ENCODE results near the gene CLEC19A. TPM values are rescaled to one million over a fixed set of nuclear protein-coding genes. Genes with fewer than 3 reads are reported as not detected.

CLEC19A gene
- 21.0 TPM for polyA plus RNA-seq (2013, experiment 1 of 2)
- 19.5 TPM for polyA plus RNA-seq (2013, experiment 2 of 2)

DNA sequence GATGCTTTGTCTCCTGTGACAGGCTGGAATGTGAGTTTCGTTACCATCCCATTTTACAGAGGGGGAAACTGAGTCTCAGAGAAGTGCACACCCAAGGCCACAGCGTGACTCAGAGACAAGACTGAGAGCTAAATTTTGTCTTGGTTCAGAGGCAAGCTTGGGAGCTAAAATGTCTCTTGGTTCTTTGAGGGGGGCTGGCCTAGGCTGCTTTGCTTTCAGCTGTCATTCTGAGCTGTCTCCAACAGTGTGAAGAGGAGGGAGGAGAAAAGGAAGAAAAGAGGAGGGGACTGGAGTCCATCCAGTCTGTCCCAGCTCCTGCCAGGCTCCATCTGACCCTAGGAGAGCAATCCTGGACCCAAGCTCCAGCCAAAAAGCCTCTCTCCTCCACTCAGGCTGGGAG lies at the start of gene CLEC19A:
CLEC19A (plus strand) TSS at position 301 of the 400 bp plus-strand sequence. CDS start 121 bp downstream, outside the sequence.
- peak within 1 kb of the TSS; percentile 30 for H3K4me2 ChIP-seq (ENCODE audit: insufficient read depth, low read length, poor library complexity, severe bottlenecking)
- no peak within 1 kb of the TSS for H3K9ac ChIP-seq (ENCODE audit: low read depth, low read length, poor library complexity)
- peak within 1 kb of the TSS; percentile 33 for H3K27ac ChIP-seq (replicated peaks; ENCODE audit: low read length)
- WGBS, 2 donors (ENCODE audit: extremely low coverage in 2 of 2, insufficient read length in 2 of 2, insufficient replicate concordance in 1 of 2): no CpG with 5 or more reads among the region's 2 CpGs
- peak within 1 kb of the TSS; percentile 73 for H2BK5ac ChIP-seq (ENCODE audit: low read length)
- no peaks in the 10 kb centered on the region for H3K79me1 ChIP-seq (ENCODE audit: low read depth, low read length)
- peak within 1 kb of the TSS; percentile 52 for H2BK15ac ChIP-seq (ENCODE audit: low read length)
- no peak within 1 kb of the TSS for H3K14ac ChIP-seq (ENCODE audit: low read length)
- peak within 1 kb of the TSS; percentile 94 for H4K91ac ChIP-seq (ENCODE audit: low read depth, low read length, poor library complexity)
- peak within 1 kb of the TSS; percentile 43 for H2BK120ac ChIP-seq (ENCODE audit: low read depth, low read length)
- no peaks in the 10 kb centered on the region for H3K9me3 ChIP-seq (replicated peaks in 1 of 2; ENCODE audit: control insufficient read depth in 2 of 2, insufficient read depth in 1 of 2, low read depth in 1 of 2, low read length in 2 of 2)
- H2AK5ac ChIP-seq (ENCODE audit: low read depth, low read length): peak within 1 kb of the TSS; percentile 94
- no peaks in the 10 kb centered on the region for H3K27me3 ChIP-seq (ENCODE audit: control insufficient read depth in 3 of 3, insufficient read depth in 3 of 3, low read depth in 1 of 3, low read length in 3 of 3)
- H3K4me1 ChIP-seq (ENCODE audit: control insufficient read depth in 2 of 2, insufficient read depth in 1 of 2, low read depth in 1 of 2, low read length in 2 of 2): peaks cover 9 to 34% of the 10 kb centered on the region in 2 donors
- no peak within 1 kb of the TSS for H3K23ac ChIP-seq (ENCODE audit: low read depth, low read length, poor library complexity)
- H3K4ac ChIP-seq (ENCODE audit: low read length): peak within 1 kb of the TSS; percentile 54
- no peak within 1 kb of the TSS for H2AFZ ChIP-seq (ENCODE audit: low read length)
- no peaks in the 10 kb centered on the region for H3K36me3 ChIP-seq (replicated peaks in 1 of 2; ENCODE audit: control insufficient read depth in 2 of 2, insufficient read depth in 2 of 2, low read length in 2 of 2)
- DNase-seq (ENCODE audit: low spot score): no peak
- peak within 1 kb of the TSS; percentile 94 for H3K18ac ChIP-seq (ENCODE audit: low read length)
- H2BK12ac ChIP-seq (ENCODE audit: low read length): peak within 1 kb of the TSS; percentile 87
- no peak within 1 kb of the TSS for H4K8ac ChIP-seq (ENCODE audit: low read depth, low read length)
- H3K4me3 ChIP-seq (ENCODE audit: low read length in 2 of 2): no peak within 1 kb of the TSS

- Histone ChIP-seq H3K4me3 (ENCODE audit: low read length in 2 of 2) (no peak overlapping the region), H3K27me3 (ENCODE audit: control insufficient read depth in 3 of 3, insufficient read depth in 3 of 3, low read depth in 1 of 3, low read length in 3 of 3) (no peaks in the 10 kb centered on the region), H3K23ac (ENCODE audit: low read depth, low read length, poor library complexity) (no peak overlapping the region), H2BK120ac (ENCODE audit: low read depth, low read length) (no peak overlapping the region), H2AK5ac (ENCODE audit: low read depth, low read length) (no peak overlapping the region), H2AFZ (ENCODE audit: low read length) (no peak overlapping the region), H3K4ac (ENCODE audit: low read length) (no peak overlapping the region), H2BK5ac (ENCODE audit: low read length) (no peak overlapping the region), H2BK15ac (ENCODE audit: low read length) (no peak overlapping the region), H3K27ac (replicated peaks; ENCODE audit: low read length) (no peak overlapping the region), H3K4me1 (ENCODE audit: control insufficient read depth in 2 of 2, insufficient read depth in 1 of 2, low read depth in 1 of 2, low read length in 2 of 2) (no peaks in the 10 kb centered on the region), H3K4me2 (ENCODE audit: insufficient read depth, low read length, poor library complexity, severe bottlenecking) (no peak overlapping the region), H3K14ac (ENCODE audit: low read length) (no peak overlapping the region), H3K36me3 (replicated peaks in 1 of 2; ENCODE audit: control insufficient read depth in 2 of 2, insufficient read depth in 2 of 2, low read length in 2 of 2) (peaks cover 0 to 2% of the 10 kb centered on the region in 2 donors), H3K79me1 (ENCODE audit: low read depth, low read length) (peaks cover 2% of the 10 kb centered on the region), H3K18ac (ENCODE audit: low read length) (no peak overlapping the region), H2BK12ac (ENCODE audit: low read length) (no peak overlapping the region), H3K9ac (ENCODE audit: low read depth, low read length, poor library complexity) (no peak overlapping the region), H3K9me3 (replicated peaks in 1 of 2; ENCODE audit: control insufficient read depth in 2 of 2, insufficient read depth in 1 of 2, low read depth in 1 of 2, low read length in 2 of 2) (peaks cover 3 to 6% of the 10 kb centered on the region in 2 donors), H4K8ac (ENCODE audit: low read depth, low read length) (no peak overlapping the region), H4K91ac (ENCODE audit: low read depth, low read length, poor library complexity) (no peak overlapping the region)
- no peak for DNase-seq (ENCODE audit: low spot score)
- WGBS, 2 donors (ENCODE audit: extremely low coverage in 2 of 2, insufficient read length in 2 of 2, insufficient replicate concordance in 1 of 2): no CpG with 5 or more reads among the region's 4 CpGs
Measured at GRCh38 chr16:19235886-19236285, 49.6 kb upstream of the CLEC19A start.

DNA sequence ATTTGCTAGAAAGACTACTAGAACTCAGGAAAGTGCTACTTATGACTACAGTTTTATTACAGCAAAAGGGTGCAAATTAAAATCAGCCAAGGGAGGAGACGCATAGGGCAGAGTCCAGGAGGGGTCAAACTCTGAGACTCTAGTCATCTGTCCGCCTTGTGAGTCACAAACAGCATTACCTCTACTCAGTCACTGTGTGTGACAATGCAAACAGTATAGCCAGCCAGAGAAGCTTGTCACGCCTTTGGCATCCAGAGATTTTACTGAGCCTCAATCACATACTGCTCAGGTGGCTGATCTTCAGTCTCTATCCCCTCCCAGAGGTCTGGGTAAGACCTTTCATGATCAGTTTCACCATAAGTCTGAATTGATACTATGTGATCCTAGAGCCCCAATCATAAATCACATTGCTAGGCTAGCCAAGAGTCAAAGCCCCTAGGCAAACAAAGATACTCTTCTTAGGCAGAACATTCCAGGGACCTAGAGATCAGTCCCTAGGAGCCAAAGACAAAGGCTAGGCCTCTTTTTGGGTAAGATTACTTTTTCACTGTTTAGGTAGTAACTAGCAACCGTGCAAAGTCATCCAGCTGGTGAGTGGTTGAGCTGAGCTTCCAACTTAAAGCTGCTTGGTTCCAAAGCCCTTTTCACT lies 48.8 kb upstream of the CLEC19A start:
- peaks cover 3 to 6% of the 10 kb centered on the region in 2 donors for H3K9me3 ChIP-seq (replicated peaks in 1 of 2; ENCODE audit: control insufficient read depth in 2 of 2, insufficient read depth in 1 of 2, low read depth in 1 of 2, low read length in 2 of 2)
- H2BK5ac ChIP-seq (ENCODE audit: low read length): no peak overlapping the region
- no peak overlapping the region for H4K91ac ChIP-seq (ENCODE audit: low read depth, low read length, poor library complexity)
- DNase-seq (ENCODE audit: low spot score): no peak
- H3K14ac ChIP-seq (ENCODE audit: low read length): no peak overlapping the region
- H2BK15ac ChIP-seq (ENCODE audit: low read length): no peak overlapping the region
- H2BK12ac ChIP-seq (ENCODE audit: low read length): no peak overlapping the region
- H3K4me2 ChIP-seq (ENCODE audit: insufficient read depth, low read length, poor library complexity, severe bottlenecking): no peak overlapping the region
- no peak overlapping the region for H2BK120ac ChIP-seq (ENCODE audit: low read depth, low read length)
- no peak overlapping the region for H2AFZ ChIP-seq (ENCODE audit: low read length)
- H3K4me3 ChIP-seq (ENCODE audit: low read length in 2 of 2): no peak overlapping the region
- H3K36me3 ChIP-seq (replicated peaks in 1 of 2; ENCODE audit: control insufficient read depth in 2 of 2, insufficient read depth in 2 of 2, low read length in 2 of 2): peaks cover 0 to 2% of the 10 kb centered on the region in 2 donors
- no peak overlapping the region for H3K23ac ChIP-seq (ENCODE audit: low read depth, low read length, poor library complexity)
- H3K18ac ChIP-seq (ENCODE audit: low read length): no peak overlapping the region
- WGBS, 2 donors (ENCODE audit: extremely low coverage in 2 of 2, insufficient read length in 2 of 2, insufficient replicate concordance in 1 of 2): no CpG with 5 or more reads among the region's 4 CpGs
- no peaks in the 10 kb centered on the region for H3K4me1 ChIP-seq (ENCODE audit: control insufficient read depth in 2 of 2, insufficient read depth in 1 of 2, low read depth in 1 of 2, low read length in 2 of 2)
- H3K4ac ChIP-seq (ENCODE audit: low read length): no peak overlapping the region
- H3K27me3 ChIP-seq (ENCODE audit: control insufficient read depth in 3 of 3, insufficient read depth in 3 of 3, low read depth in 1 of 3, low read length in 3 of 3): no peaks in the 10 kb centered on the region
- H3K79me1 ChIP-seq (ENCODE audit: low read depth, low read length): peaks cover 2% of the 10 kb centered on the region
- no peak overlapping the region for H3K9ac ChIP-seq (ENCODE audit: low read depth, low read length, poor library complexity)
- H4K8ac ChIP-seq (ENCODE audit: low read depth, low read length): no peak overlapping the region
- no peak overlapping the region for H3K27ac ChIP-seq (replicated peaks; ENCODE audit: low read length)
- no peak overlapping the region for H2AK5ac ChIP-seq (ENCODE audit: low read depth, low read length)

DNA sequence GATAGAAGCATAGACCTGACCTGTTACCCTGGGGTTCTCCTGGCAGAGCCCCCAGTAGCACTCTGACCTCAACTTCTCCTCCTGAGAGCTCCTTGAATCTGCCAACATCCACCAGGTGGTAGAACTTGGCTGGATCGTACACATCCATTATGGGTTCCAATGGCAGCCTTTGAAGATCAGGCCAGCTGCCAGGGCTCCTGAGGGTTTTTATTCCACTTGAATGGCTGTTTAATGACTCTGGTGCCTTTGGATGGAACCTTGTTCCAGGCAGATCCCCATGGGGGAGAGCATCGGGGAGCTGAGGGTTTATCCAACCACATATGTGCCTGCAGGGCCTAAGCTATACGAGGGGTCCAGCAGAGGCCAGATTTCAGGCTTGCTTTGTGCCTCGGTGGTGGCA lies 47.1 kb upstream of the CLEC19A start:
- Histone ChIP-seq H2AFZ (ENCODE audit: low read length) (no peak overlapping the region), H3K4me3 (ENCODE audit: low read length in 2 of 2) (no peak overlapping the region), H3K27me3 (ENCODE audit: control insufficient read depth in 3 of 3, insufficient read depth in 3 of 3, low read depth in 1 of 3, low read length in 3 of 3) (no peaks in the 10 kb centered on the region), H2BK120ac (ENCODE audit: low read depth, low read length) (no peak overlapping the region), H3K18ac (ENCODE audit: low read length) (no peak overlapping the region), H3K14ac (ENCODE audit: low read length) (no peak overlapping the region), H3K79me1 (ENCODE audit: low read depth, low read length) (peaks cover 2% of the 10 kb centered on the region), H3K4me1 (ENCODE audit: control insufficient read depth in 2 of 2, insufficient read depth in 1 of 2, low read depth in 1 of 2, low read length in 2 of 2) (no peaks in the 10 kb centered on the region), H4K91ac (ENCODE audit: low read depth, low read length, poor library complexity) (no peak overlapping the region), H3K27ac (replicated peaks; ENCODE audit: low read length) (no peak overlapping the region), H2BK5ac (ENCODE audit: low read length) (no peak overlapping the region), H2AK5ac (ENCODE audit: low read depth, low read length) (no peak overlapping the region), H4K8ac (ENCODE audit: low read depth, low read length) (no peak overlapping the region), H3K23ac (ENCODE audit: low read depth, low read length, poor library complexity) (no peak overlapping the region), H3K9me3 (replicated peaks in 1 of 2; ENCODE audit: control insufficient read depth in 2 of 2, insufficient read depth in 1 of 2, low read depth in 1 of 2, low read length in 2 of 2) (peaks cover 3 to 6% of the 10 kb centered on the region in 2 donors), H2BK15ac (ENCODE audit: low read length) (no peak overlapping the region), H3K4me2 (ENCODE audit: insufficient read depth, low read length, poor library complexity, severe bottlenecking) (no peak overlapping the region), H3K36me3 (replicated peaks in 1 of 2; ENCODE audit: control insufficient read depth in 2 of 2, insufficient read depth in 2 of 2, low read length in 2 of 2) (peaks cover 0 to 2% of the 10 kb centered on the region in 2 donors), H3K4ac (ENCODE audit: low read length) (no peak overlapping the region), H2BK12ac (ENCODE audit: low read length) (no peak overlapping the region), H3K9ac (ENCODE audit: low read depth, low read length, poor library complexity) (no peak overlapping the region)
- DNase-seq (ENCODE audit: low spot score): no peak
- no CpG with 5 or more reads among the region's 4 CpGs for WGBS, 2 donors (ENCODE audit: extremely low coverage in 2 of 2, insufficient read length in 2 of 2, insufficient replicate concordance in 1 of 2)
